HG02588 (cell line): ENCODE results near the gene KRTAP10-5.
"Not testable (repeated sequence)": the region's sequence is repeated elsewhere in the genome, so short reads cannot be mapped to it uniquely, and the experiment has no call there.

Experiments
- ATAC-seq: cut with Tn5 transposase; IDR thresholded peaks from one replicate; pipeline ENCODE4 v1.9.1; 2021; ENCODE audit warnings: mild to moderate bottlenecking, moderate library complexity; ENCODE audit not compliant: unreplicated experiment

The KRTAP10-5 gene

DNA sequence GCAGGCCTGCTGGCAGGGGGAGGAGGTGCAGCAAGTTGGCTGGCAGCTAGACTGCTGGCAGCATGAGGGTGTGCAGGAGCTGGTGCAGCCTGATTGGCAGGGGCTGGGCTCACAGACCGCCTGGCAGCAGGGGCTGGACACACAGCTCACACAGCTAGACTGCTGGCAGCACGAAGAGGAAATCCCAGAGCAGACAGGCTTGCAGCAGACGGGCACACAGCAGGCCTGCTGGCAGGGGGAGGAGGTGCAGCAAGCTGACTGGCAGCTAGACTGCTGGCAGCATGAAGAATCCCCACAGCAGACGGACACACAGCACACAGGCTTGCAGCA lies 11.4 kb upstream of the KRTAP10-5 start:
- ATAC-seq, result not testable (repeated sequence)

DNA sequence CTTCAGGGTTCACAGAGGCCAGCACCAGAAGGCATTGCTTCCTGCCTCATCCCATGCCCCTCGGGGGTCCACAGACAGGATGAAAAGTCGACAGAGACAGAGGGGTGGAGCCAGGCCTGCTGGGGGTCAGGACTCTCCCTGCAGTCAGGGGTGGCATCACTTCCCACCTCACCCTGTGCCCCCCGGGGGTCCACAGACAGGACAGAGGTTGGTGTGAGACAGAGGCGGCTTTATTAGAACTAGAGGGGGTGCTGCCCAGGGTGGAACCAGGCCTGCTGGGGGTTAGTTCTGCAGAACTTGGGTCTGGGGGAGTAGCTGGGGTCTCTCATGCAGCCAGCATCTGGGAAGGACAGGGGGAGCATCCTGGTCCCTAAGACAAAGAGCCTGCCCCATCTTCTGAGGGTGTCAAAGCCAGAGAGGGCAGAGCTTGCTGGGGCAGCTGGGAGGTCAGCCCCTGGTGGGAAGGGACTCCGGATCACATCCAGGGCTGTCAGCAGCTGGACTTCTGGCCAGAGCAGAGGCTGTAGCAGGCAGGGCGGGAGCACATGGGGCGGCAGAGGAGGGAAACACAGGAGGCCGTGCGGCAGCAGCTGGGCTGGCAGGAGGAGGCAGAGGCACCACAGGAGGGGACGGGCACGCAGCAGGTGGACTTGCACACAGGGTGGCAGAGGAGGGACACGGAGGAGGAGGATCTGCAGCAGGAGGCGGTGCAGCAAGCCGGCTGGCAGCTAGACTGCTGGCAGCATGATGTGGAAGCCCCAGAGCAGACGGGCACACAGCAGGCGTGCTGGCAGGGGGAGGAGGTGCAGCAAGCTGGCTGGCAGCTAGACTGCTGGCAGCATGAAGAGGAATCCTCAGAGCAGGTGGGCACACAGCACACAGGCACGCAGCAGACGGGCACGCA lies 10.7 kb upstream of the KRTAP10-5 start:
- ATAC-seq, result not testable (repeated sequence)

DNA sequence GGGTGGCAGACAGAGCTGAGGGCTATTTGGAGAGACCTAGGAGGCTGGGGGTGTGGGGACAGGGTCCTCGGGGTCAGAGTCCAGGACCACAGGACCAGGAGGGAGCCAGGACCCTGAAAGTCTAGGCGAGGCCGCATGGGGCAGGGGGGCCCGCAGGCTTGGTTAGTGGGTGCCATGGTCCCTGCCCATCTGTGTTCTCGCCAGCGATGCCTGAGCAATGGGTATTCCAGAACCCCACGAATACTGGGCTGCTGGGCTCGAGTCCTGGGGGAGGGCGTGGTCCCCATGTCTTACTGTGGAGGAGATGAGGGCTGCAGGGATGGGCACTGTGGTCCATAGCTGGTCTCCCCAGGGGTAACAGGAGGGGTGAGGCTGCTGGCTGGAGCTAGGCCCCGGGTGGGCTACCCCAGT lies 9.9 kb upstream of the KRTAP10-5 start:
- no peak for ATAC-seq

DNA sequence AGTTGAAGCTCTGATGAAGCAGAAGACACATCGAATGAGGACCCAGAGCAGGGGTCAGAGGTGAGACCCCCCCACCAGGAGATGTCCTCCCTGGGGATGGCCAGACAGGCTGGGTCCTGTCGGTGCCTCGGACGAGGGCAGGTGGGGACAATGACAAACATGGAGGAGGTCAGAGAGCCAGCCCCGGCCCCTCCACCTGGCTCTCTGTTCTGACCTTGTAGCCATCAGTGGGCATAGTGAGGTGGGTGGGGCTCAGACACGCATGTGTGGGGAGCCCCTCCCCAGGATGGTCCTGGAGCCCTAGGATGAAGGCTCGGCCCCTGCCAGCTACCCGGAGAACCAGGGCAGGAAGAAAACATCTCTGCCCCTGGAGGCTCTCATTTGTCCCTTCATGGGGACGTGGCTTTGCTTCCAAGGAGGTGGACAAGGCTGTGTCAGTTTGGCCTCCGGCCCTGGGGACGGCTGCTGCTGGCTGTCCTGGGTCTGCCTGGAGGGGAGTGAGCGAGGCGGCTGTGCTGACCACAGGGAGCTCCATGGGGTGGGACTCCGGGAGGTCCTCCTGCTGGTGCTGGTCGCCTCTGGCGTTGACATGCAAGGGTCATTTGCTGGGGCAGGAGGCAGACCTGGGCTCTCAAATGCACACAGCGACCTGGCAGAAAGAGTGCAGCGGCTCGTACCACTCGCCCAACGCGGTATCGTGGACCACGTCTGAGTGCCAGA lies 9.3 kb upstream of the KRTAP10-5 start:
- no peak for ATAC-seq

DNA sequence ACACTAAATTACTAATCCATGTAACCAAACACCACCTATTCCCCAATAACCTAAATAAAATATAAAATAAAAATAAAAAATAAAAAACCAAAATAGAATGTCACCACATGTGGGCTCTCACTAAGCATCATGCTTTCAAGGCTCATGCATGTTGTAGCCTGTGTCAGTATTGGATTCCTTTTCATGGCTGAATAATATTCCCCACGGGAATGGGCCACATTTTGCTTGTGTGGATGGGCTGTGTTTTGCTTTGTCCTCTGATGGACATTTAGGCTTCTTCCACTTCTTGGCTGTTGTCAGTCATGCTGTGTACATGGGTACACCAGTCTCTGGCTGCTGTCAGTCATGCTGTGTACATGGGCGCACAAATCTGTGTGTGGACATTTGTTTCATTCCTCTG lies 8.7 kb upstream of the KRTAP10-5 start:
- ATAC-seq, result no peak

DNA sequence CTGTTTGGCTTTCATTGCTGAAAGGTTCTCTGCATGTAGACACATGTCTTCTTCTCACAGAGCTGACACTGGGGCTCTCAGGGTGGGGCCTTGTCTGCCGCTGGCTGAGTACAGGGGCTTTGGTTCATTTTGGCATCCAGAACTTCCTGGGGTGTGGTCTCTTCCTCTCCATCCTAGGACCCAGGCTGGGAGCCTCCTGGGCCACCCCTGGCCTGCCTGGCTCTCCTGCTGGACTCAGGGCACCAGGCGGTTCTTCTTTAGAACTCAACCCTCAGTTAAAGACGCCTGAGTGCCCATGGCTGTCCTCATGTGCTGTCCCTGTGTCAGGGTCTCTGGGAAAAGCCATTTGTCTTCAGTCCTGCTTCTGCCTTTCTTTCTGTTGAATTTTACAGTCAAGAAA lies 5.5 kb upstream of the KRTAP10-5 start:
- no peak for ATAC-seq

DNA sequence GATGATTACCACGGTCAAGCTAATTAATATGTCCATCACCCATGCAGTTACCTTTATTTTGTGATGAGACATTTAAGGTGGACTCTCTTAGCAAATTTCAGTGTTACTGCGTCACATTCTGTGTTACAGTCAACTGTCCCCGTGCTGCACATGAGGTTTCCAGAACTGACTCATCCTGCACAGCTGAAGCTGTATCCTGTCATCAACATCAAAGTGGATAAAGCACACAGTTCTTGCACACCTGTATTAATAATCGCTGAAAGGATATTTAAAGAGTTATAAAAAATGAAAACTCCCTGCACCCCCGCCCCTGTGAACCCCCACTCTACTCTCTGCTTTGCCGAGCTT lies 3.4 kb upstream of the KRTAP10-5 start:
- ATAC-seq, result no peak

DNA sequence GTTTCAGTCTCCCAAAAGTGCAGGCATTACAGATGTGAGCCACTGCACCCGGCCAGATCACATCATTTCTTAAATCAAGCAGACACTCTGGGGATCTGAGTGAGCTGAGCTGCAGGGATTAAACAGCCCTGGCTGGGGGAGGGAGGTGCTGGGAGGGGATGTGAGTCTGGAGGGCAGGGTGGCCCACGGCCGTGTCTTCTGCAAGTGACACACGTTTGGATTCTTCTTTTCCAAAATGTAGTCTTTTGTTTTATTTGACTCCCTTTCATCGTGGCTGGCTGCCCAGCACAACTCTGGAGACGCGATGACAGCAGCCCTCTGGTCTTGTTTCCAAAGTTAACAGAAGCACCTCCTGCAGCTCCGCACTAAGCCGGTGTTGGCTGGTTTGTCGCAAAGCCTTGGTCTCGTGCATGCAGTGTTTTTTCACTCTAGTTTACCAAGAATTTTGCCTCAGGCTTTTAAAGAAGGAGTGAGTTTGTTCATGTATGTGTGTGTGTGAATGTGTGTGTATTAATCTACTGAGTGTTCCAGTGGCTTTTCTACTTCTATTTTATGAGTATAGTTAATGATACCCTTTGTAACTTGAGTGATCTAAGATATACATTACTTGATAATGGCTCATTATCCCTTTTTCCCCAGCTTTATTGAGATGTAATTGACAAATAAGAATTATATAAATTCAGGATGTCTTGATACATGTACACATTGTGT lies 2.8 kb upstream of the KRTAP10-5 start:
- no peak for ATAC-seq

DNA sequence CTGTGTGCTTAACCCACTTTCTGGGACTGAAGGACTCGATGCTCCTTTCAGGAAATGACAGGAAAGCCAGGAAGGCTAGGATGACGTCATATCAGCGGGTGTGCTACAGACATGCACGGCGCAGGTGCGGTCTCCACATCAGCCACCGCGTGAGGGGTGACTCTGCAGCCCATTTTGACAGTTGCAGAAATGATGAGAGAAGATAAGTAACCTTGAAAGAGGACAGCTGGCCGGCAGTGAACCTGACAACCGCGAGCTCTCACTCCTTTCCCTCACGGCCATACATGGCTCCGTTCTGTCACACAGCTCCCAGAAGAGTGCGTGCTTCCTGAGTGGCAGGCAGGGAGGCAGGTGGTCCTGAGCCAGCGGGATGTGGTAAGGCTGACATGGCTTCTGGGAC lies 1.7 kb upstream of the KRTAP10-5 start:
- ATAC-seq, result no peak

DNA sequence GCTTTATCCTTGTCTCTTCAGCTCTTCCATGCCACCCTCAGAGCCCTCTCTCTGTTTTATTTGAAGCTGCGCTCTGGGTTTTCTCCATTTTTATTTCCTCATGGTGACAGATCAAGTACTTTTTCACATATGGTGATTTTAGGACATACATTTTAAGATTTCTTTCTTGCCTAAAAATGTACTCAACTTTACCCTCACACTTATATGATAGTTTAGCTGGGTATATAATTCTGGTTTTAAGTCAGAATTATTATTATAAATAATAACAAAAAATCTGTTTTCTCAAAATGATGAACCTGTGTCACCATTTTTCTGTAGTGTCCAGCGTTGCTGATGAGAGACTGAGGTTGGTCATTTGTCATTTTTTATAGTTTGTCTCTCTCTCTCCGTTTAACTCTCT lies 754 bp upstream of the KRTAP10-5 start:
- ATAC-seq, result no peak

DNA sequence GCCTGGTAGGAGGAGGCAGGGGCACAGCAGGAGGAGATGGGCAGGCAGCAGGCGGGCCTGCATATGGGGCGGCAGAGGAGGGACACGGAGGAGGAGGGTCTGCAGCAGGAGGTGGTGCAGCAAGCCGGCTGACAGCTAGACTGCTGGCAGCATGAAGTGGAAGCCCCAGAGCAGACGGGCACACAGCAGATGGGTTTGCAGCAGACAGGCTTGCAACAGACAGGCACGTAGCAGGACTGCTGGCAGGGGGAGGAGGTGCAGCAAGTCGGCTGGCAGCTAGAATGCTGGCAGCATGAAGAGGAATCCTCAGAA lies 615 bp downstream of the KRTAP10-5 start:
- ATAC-seq, result no peak

DNA sequence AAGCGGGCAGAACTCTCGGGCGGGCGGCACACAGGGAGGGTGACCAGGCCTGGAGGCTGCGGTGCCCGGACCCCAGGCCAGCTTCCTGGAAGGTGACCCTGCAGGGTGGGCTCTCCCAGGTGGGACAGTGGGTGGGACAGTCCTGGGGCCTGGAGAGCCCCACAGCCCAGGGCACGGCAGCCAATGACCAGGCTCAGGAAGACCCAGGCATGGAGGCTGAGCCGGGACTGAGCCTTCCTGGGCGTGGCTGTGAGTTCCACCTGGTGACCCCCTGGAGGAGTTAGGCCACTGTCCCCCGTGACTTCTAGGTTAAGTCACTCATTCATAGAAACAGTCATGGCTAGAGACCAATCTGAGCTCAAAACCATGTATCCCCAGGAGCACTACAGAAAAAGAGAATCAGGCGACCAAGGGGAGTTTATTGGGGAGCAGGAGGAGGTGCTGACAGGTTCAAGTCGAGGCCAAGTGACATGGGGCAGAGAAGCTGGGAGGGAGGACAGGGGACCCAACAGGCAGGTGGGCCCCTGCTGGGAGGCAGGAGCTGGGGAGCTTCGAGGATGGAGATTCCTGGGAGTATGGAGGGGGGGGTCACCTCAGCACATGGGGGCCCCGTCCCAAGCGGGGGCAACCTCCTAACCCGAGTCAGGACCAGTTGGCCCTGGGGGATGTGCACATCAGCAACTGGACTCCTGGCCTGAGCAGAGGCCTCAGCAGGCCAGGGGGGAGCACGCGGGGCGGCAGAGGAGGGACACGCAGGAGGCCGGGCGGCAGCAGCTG lies 1.2 kb downstream of the KRTAP10-5 start:
- no peak for ATAC-seq

DNA sequence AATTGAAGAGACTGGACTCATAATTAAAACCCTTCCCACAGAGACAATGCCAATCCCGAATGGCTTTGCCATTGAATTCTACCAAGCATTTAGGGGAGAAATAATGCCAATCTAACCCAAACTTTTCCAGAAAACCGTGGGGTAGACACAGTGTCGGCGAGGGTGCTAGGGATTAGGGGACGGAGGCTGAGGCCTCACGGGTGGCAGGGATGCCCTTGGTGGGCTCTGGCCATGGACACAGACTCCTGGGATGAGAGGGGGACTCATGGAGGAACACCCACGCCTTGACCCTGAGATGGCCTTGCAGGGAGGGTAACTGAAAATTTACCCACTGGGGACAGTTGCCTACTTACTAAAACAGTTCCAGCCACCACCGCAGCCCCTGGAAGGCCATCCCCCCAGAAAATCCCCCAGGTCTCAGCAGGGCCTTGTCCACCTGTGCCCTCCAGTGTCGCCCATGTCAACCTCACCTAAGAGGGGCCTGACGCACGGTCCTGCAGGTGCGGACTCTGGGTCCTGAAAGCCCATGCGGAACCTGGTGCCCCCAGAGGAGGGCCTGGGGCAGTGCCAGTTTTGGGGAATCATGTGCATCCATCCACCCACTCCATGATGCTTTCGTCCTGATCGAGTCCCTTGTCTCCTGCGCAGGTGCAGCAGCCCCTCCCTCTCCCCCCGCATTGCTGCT lies 1.9 kb downstream of the KRTAP10-5 start:
- no peak for ATAC-seq

DNA sequence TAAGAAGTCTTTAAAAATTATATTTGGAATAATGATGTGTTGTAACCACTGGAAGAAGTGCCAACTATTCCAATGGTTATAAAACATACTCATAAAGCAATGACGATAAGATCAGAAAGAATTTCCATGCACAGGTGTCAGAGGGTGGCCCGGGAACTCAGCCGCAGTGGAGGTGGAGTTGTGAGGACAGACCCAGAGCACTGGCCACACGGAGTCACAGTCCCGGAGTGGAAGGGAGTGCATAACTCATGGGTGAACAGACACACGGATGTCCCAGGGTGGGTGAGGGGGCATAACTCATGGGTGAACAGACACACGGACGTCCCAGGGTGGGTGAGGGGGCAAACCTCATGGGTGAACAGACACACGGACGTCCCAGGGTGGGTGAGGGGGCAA lies 4.4 kb downstream of the KRTAP10-5 start:
- ATAC-seq, result no peak

DNA sequence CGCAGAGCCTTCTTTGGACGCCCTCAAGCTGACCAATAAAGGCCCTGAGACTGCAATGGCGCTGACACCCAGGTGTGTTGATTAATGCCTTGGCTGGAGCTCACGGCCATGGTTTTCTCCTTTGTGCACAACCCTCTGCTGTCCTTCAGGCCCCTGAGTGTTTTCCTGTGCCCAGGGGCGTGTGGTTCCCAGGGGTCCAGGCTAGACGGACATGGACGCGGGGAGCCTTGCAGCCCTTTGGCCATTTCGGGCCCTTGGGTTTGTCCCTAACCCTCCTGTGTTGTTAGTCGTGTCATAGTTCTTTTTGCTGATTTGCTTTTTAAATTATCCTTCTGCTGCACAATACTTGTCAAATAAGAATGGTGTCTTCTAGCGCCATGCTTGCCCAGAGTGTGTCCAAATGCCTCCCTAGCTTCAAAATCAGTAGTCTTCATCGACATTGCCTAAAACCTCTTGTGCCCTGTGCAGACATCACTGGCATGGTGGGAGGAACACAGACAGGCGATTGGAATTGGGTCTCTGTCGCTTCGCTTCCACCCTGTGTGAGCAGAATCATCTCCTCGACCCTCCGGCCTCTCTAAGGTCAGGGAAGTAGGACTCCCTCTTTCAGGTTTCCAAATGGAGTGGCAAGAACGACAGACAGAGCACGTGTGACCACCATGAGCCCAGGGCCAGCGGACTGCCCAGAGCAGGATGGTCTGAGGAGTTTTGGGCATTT lies 4.9 kb downstream of the KRTAP10-5 start:
- ATAC-seq, result no peak

DNA sequence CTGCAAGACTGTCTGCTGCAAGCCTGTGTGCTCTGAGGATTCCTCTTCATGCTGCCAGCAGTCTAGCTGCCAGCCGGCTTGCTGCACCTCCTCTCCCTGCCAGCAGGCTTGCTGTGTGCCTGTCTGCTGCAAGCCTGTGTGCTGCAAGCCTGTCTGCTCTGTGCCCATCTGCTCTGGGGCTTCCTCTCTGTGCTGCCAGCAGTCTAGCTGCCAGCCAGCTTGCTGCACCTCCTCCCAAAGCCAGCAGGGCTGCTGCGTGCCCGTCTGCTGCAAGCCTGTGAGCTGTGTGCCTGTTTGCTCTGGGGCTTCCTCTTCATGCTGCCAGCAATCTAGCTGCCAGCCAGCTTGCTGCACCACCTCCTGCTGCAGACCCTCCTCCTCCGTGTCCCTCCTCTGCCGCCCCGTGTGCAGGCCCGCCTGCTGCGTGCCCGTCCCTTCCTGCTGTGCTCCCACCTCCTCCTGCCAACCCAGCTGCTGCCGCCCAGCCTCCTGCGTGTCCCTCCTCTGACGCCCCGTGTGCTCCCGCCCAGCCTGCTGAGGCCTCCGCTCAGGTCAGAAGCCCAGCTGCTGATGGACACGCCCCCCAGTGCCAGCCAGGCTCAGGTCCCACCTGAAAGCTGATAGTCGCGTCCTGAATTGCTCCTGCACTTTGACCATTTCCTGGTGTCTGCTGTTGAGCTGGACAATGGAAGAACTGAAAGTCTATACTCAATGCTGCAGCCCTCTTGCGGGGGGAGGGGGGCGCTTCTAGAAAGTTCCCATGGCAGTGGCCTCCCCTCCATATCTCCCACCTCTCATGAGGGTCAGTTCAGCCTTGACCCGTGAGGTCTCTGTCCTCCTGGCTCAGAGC lies 5.7 kb downstream of the KRTAP10-5 start:
- no peak for ATAC-seq

DNA sequence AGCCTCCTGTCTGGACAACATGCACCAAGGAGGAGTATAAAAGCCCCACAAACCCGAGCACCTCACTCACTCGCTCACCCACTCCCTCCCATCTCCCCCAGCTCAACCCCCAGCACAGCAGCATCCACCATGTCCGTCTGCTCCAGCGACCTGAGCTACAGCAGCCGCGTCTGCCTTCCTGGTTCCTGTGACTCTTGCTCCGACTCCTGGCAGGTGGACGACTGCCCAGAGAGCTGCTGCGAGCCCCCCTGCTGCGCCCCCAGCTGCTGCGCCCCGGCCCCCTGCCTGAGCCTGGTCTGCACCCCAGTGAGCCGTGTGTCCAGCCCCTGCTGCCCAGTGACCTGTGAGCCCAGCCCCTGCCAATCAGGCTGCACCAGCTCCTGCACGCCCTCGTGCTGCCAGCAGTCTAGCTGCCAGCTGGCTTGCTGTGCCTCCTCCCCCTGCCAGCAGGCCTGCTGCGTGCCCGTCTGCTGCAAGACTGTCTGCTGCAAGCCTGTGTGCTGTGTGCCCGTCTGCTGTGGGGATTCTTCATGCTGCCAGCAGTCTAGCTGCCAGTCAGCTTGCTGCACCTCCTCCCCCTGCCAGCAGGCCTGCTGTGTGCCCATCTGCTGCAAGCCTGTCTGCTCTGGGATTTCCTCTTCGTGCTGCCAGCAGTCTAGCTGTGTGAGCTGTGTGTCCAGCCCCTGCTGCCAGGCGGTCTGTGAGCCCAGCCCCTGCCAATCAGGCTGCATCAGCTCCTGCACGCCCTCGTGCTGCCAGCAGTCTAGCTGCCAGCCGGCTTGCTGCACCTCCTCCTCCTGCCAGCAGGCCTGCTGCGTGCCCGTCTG lies 6.6 kb downstream of the KRTAP10-5 start, which contains the start of gene KRTAP10-4:
KRTAP10-4 (plus strand) TSS at position 100 of the 827 bp plus-strand sequence; CDS start at position 130, 30 bp downstream.
- not testable (repeated sequence) for ATAC-seq

DNA sequence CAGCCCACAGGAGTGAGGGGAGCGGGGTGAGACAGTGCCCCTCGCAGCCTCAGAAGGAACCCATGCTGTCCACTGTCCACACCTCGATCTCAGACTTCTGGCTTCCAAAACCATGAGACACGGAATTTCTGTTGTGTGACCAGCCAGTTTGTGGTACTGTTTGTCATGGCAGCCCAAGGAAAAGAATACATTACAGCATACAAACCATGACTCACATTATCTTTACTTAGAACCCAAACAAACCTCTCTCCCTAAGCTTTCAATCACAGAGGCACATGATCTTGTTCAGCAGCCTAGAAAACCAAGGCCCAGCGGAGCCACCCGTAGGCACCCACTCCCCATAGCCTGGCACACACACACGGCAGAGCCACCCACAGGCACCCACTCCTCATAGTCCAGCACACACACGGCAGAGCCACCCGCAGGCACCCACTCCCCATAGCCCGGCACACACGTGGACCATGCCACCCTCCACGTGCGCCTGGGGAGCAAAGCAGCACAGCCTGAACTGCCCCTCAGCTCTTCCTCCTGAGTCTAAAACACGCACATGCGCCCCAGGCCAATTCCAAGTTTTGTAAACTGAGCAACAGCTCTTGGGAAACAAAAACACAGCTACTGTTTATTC lies 7.3 kb downstream of the KRTAP10-5 start:
- ATAC-seq, result no peak
